Inferior parietal cortex (tissue), 1 donor: ENCODE results near the gene TBC1D1.

Experiments
- DNase-seq: peaks from one replicate; pipeline ENCODE4 v3.0.0-alpha.2; 2016; ENCODE audit errors: extremely low spot score

Gene TBC1D1

GRCh38 chr4:38169524-38169923, 278.6 kb downstream of the TBC1D1 start:
- DNase-seq, result no peak

GRCh38 chr4:38170338-38171169, 279.7 kb downstream of the TBC1D1 start:
- DNase-seq, result peak; percentile 51

GRCh38 chr4:38172078-38172477, 281.2 kb downstream of the TBC1D1 start:
- no peak for DNase-seq

- no peak for DNase-seq
These were observed 283.1 kb downstream of the TBC1D1 start for GRCh38 chr4:38173935-38174518.

GRCh38 chr4:38174801-38175200, 283.9 kb downstream of the TBC1D1 start:
- no peak for DNase-seq

GRCh38 chr4:38176165-38176564, 285.3 kb downstream of the TBC1D1 start:
- DNase-seq, result no peak

- no peak for DNase-seq
These were observed 286.2 kb downstream of the TBC1D1 start for GRCh38 chr4:38177035-38177546.

GRCh38 chr4:38177641-38178391, 286.9 kb downstream of the TBC1D1 start:
- DNase-seq, result no peak

GRCh38 chr4:38178392-38178995, 287.6 kb downstream of the TBC1D1 start:
- no peak for DNase-seq

GRCh38 chr4:38179690-38180377, 288.9 kb downstream of the TBC1D1 start:
- peak; percentile 94 for DNase-seq

- no peak for DNase-seq
These were observed 289.6 kb downstream of the TBC1D1 start for GRCh38 chr4:38180456-38180855.

- DNase-seq, result no peak
These were observed 290.4 kb downstream of the TBC1D1 start for GRCh38 chr4:38181286-38181685.

GRCh38 chr4:38182334-38182998, 291.6 kb downstream of the TBC1D1 start:
- DNase-seq, result no peak

- DNase-seq, result no peak
These were observed 293.5 kb downstream of the TBC1D1 start for GRCh38 chr4:38184404-38184803.

- no peak for DNase-seq
These were observed 294.7 kb downstream of the TBC1D1 start for GRCh38 chr4:38185406-38186144.

GRCh38 chr4:38188136-38188535, 297.3 kb downstream of the TBC1D1 start:
- no peak for DNase-seq

- DNase-seq, result no peak
These were observed 297.8 kb downstream of the TBC1D1 start for GRCh38 chr4:38188631-38189101.
